ENCODE data around the gene SCIN.
"Not testable (repeated sequence)": the region's sequence is repeated elsewhere in the genome, so short reads cannot be mapped to it uniquely, and the experiment has no call there.

The SCIN gene

DNA sequence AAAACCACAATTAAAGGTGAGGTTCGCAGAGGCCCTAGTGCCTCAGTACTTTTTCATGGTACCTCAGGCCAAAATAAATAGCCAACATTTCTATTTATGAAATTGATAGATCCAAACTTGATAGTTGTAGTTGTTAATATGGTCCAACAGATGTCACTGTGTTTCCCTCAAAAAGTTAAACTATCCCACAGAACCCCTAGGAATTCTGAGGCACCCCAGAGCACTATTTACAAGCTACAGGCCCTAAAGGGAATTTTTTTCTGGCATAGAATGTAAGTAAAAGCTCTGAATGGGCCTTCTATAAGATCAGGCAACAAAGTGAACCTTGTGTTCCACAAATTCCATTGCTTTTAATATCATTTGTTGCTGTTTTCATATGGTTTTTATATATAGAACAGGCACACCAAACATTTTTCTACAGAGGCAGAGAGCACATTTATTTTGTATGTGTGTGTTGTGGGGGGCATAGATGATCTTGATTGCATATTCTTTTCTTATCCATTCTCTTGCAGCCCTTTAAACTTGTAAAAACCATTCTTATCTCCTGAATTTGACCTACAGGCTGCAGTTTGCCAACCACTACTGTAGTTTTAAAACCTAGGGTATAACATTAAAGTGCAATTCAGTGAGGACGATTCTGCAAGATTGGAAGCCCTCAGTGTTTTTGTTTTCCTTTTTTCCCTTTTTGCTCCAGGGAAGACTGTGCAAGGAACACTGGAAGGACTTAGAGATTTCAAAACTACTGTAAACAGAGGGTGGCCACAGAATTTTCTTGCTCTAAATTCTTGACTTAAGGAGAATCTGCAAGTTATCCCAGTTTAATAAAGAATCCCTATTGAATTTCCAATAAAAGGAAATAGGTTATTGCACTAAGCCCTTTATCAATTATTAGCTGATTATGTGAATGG is 113.4 kb downstream of the SCIN start:
- TF ChIP-seq, protein P1, sequence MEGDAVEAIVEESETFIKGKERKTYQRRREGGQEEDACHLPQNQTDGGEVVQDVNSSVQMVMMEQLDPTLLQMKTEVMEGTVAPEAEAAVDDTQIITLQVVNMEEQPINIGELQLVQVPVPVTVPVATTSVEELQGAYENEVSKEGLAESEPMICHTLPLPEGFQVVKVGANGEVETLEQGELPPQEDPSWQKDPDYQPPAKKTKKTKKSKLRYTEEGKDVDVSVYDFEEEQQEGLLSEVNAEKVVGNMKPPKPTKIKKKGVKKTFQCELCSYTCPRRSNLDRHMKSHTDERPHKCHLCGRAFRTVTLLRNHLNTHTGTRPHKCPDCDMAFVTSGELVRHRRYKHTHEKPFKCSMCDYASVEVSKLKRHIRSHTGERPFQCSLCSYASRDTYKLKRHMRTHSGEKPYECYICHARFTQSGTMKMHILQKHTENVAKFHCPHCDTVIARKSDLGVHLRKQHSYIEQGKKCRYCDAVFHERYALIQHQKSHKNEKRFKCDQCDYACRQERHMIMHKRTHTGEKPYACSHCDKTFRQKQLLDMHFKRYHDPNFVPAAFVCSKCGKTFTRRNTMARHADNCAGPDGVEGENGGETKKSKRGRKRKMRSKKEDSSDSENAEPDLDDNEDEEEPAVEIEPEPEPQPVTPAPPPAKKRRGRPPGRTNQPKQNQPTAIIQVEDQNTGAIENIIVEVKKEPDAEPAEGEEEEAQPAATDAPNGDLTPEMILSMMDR (IDR thresholded peaks at IDR 0.05; ENCODE audit: control insufficient read depth, insufficient read depth, low read depth, low read length, missing control alignments), result peak; percentile 36
- no peak for DNase-seq (ENCODE audit: low read depth)
- H3K4me3 ChIP-seq (ENCODE audit: control insufficient read depth, low read depth, low read length), result no peak overlapping the region

DNA sequence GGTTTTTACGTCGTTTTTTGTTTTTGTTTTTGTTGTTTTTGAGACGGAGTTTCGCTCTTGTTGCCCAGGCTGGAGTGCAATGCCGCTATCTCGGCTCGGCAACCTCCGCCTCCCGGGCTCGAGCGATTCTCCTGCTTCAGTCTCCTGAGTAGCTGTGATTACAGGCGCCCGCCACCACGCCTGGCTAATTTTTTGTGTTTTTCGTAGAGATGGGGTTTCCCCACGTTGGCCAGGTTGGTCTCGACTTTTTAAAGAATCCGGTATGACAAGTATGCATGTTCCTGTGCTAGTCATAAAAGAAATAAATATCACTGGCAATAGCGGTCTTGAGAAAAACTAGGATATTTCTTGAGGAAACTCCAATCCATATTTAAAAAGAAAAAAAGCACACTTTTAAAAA is 114.2 kb downstream of the SCIN start:
- TF ChIP-seq, protein P1 (IDR thresholded peaks at IDR 0.05; ENCODE audit: control insufficient read depth, insufficient read depth, low read depth, low read length, missing control alignments), result no peak
- no peak overlapping the region for H3K4me3 ChIP-seq (ENCODE audit: control insufficient read depth, low read depth, low read length)

DNA sequence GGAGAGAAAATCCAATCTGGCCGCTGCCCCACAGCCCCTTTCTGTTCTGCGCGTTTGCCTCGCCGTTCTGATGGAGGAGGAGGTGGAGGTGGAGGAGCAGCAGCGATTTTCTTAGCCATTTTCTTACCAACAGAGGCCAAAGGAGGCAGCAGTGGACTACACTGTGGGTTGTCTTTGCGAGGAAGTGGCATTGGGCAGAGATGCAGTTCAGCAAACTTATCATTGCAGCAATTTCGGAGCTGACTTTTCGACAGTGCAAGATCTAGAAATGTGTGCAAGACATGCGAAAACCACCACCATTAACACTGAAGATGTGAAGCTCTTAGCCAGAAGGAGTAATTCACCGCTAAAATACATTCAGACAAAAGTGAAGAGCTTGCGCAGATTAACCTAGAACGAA is 115.0 kb downstream of the SCIN start:
- H3K4me3 ChIP-seq (ENCODE audit: control insufficient read depth, low read depth, low read length), result no peak overlapping the region
- no peak for DNase-seq (ENCODE audit: low read depth)
- TF ChIP-seq, protein P1 (IDR thresholded peaks at IDR 0.05; ENCODE audit: control insufficient read depth, insufficient read depth, low read depth, low read length, missing control alignments), result peak; percentile 80

More for the DNA sequence above, 114.2 kb downstream of the SCIN start:
- no peak for DNase-seq (ENCODE audit: low read depth)

DNA sequence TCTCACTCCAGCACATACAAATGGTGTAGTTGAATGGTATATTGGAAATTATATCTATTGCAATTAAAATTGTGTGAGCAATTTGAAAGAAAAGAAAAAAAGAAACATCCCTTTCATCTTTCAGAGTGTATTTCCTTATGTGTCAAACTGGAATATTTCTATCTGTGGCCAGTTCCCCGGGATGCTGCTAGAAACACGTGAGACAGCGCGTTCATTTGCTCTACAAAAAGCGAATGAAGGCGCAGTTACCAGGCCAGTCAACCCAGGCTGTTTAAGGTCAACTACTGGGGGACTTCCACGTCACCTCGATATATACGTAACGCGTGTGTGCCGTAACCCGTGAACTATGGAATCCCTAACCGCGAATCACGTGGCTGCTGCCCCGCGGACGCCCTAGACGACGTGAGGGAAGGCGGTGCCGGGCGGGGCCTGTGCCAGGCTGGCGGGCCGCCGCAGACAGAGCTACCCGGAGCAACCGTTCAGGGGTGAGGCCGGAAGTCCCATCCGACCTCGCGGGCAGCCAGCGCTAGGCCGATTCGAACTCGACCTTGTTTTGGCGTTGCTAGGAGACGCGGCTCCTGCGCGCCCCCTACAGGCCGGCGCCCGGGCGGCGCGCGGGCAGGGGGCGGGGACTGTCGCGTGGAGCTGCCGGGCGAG is 115.8 kb downstream of the SCIN start:
- TF ChIP-seq, protein P1 (IDR thresholded peaks at IDR 0.05; ENCODE audit: control insufficient read depth, insufficient read depth, low read depth, low read length, missing control alignments), result peak; percentile 61
- DNase-seq (ENCODE audit: low read depth), result no peak
- peak overlapping the region; percentile 86 for H3K4me3 ChIP-seq (ENCODE audit: control insufficient read depth, low read depth, low read length)

DNA sequence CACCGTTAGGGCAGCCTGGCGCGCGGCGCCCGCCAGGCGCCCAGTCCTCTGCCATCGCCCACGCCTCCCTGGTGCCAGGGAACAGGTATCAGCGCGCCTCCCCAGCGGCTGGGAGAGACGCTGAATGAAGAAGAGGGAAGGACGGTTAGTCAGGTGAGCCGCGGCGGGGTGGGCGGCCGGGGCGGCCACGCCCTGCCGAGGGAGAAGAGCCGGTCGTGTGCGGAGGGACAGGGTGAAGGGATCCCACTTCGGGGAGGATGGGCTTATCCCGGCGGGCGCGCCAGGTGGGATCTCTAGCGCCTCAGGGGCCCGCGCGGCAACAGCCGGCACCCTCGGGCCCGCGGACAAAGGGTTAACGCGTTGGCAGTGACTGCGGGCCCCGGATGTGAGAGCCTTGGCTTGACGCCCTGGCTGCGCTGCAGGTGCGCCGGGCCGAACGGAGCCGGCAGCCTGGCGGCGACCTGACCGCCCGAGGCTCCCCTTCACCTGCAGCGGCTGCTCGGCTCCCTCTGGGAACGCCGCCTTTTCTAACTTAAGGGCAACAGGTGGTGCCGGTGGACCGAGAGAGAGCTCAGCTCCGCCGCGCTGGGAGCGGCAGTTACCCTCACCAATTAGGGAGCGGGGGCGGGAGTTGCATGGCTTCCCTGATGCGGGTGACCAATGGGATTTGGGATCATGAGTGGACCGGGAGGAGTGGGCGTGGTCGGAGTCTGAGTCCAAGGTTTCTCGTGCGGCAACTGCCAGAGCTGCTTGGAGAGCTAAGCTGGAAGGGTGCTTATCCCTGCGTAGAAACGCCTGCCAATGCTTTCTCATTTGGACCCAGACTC is 116.6 kb downstream of the SCIN start, which contains the start of gene ARL4A:
Gene ARL4A, plus strand, starts transcription at position 743 of the 827 bp plus-strand sequence. CDS start 622 bp downstream, outside the sequence.
- peak; percentile 86 for DNase-seq (ENCODE audit: low read depth)
- TF ChIP-seq, protein P1 (IDR thresholded peaks at IDR 0.05; ENCODE audit: control insufficient read depth, insufficient read depth, low read depth, low read length, missing control alignments), result peak; percentile 55
- peak within 1 kb of the TSS; percentile 86 for H3K4me3 ChIP-seq (ENCODE audit: control insufficient read depth, low read depth, low read length)

DNA sequence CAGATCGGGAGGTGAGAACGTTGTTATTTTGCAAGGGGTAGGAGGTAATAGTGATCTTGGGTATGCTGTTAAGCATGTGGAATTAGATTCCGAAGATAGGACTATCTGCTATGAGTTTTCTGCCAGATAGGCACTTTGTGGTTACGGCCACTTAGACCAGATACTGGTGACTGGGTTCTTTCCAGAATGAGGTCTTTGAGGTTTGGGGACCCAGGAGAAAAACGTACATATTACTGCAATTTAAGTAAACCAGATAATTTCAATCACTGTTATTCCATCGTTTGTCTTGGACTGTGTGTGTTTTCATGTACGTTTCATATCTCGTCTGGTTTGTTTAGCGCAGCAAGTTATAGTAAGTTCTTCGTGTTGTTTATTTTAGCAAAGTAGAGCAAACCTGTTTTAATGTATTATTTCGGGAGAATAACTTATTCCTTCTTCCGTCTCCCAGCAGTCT is 117.2 kb downstream of the SCIN start:
- TF ChIP-seq, protein P1 (IDR thresholded peaks at IDR 0.05; ENCODE audit: control insufficient read depth, insufficient read depth, low read depth, low read length, missing control alignments), result no peak
- DNase-seq (ENCODE audit: low read depth), result no peak
- H3K4me3 ChIP-seq (ENCODE audit: control insufficient read depth, low read depth, low read length), result peak overlapping the region; percentile 86

DNA sequence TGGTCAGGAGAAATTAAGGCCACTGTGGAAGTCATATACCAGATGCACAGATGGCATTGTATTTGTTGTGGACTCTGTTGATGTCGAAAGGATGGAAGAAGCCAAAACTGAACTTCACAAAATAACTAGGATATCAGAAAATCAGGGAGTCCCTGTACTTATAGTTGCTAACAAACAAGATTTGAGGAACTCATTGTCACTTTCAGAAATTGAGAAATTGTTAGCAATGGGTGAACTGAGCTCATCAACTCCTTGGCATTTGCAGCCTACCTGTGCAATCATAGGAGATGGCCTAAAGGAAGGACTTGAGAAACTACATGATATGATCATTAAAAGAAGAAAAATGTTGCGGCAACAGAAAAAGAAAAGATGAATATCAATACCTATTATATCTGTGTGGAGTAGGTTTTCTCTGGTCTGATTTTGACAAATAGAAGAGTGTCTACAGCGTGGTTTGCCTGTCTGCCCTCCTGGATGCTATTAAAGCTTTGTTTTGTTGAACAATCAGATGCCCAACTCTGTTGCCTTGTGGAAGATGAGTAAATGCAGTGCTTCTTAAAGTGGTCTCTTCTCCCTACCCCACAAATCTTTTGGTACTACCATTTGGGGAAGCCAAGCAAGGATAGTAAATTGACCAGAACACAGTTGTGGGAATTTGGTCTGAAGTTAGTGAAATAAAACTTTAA is 118.1 kb downstream of the SCIN start:
- not testable (repeated sequence) for DNase-seq (ENCODE audit: low read depth); H3K4me3 ChIP-seq (ENCODE audit: control insufficient read depth, low read depth, low read length)
